Stomach smooth muscle (tissue), 2 donors: ENCODE measurements around the gene EXOC4.

ENCODE experiments used
- H3K27ac ChIP-seq: one replicate; pipeline ENCODE4 v1.7.0; 2013; ENCODE audit warnings: mild to moderate bottlenecking, low read length, inconsistent platforms
- H3K27me3 ChIP-seq, 2 donors: one replicate each; pipeline ENCODE4 v1.7.0; 2013; ENCODE audit warnings: low read length in 2 of 2; ENCODE audit not compliant: insufficient read depth in 2 of 2, control insufficient read depth in 1 of 2
- H3K36me3 ChIP-seq, 2 donors: one replicate each; pipeline ENCODE4 v1.7.0; 2013; ENCODE audit warnings: low read length in 2 of 2; ENCODE audit not compliant: control insufficient read depth in 2 of 2, insufficient read depth in 2 of 2
- H3K4me1 ChIP-seq: one replicate; pipeline ENCODE4 v1.7.0; 2013; ENCODE audit warnings: low read length; ENCODE audit not compliant: control insufficient read depth, insufficient read depth
- H3K4me3 ChIP-seq, 2 donors: one replicate each; pipeline ENCODE4 v1.7.0; 2013; ENCODE audit warnings: low read length in 2 of 2
- H3K9ac ChIP-seq, 2 donors: one replicate each; pipeline ENCODE4 v1.7.0; 2013; ENCODE audit warnings: low read length in 2 of 2, mild to moderate bottlenecking in 1 of 2
- H3K9me3 ChIP-seq, 2 donors: one replicate each; pipeline ENCODE4 v1.7.0; 2013; ENCODE audit warnings: low read length in 2 of 2; ENCODE audit not compliant: control insufficient read depth in 2 of 2
- donor health status: healthy.
- donor health status: Pancreatic carcinoma.

The EXOC4 gene

DNA sequence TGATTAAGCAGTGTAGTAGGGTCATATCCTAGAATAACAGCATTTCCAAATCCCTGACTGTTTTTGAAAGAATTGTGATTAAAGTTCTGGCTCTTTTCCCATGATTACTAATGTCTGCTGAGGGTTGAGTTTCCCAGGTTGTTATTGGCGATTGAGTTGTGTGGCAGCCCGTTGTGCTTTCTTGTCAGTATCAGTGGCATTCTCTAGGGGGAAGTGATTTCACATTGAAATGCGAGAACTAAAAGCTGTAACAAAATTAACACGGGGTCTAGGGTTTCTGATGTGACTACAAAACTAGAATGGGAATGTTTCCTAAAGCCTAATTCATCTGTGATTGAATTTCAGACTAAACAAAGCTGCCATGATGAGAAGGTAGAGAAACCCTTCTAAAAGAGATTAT is 349.4 kb downstream of the EXOC4 start:
- no peaks in the 10 kb centered on the region for H3K9me3 ChIP-seq
- H3K27me3 ChIP-seq, result no peaks in the 10 kb centered on the region
- H3K9ac ChIP-seq, result no peak overlapping the region
- no peak overlapping the region for H3K27ac ChIP-seq
- H3K4me3 ChIP-seq, result no peak overlapping the region
- no peaks in the 10 kb centered on the region for H3K36me3 ChIP-seq
- no peaks in the 10 kb centered on the region for H3K4me1 ChIP-seq

DNA sequence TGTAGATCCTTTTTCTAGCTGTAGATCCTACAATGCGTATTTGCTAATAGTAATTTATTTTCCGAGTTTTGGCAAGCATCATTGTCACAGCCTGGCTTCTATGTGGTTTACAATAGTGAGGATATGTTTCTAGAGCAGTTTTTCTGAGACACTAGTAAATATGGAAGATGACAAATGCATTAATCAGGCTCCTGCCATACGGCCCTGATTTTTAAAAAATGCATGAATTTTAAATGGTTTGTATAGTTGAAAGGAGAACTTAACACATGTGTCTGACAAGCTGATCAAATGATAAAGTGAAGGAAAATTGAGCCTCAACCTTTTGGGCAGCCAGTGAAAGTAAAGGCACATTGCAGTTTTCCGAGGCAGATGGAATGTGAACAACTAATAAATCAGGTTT is 354.1 kb downstream of the EXOC4 start:
- no peaks in the 10 kb centered on the region for H3K4me1 ChIP-seq
- H3K4me3 ChIP-seq, result no peak overlapping the region
- H3K9ac ChIP-seq, result no peak overlapping the region
- H3K36me3 ChIP-seq, result no peaks in the 10 kb centered on the region
- no peaks in the 10 kb centered on the region for H3K9me3 ChIP-seq
- H3K27ac ChIP-seq, result no peak overlapping the region
- no peaks in the 10 kb centered on the region for H3K27me3 ChIP-seq

DNA sequence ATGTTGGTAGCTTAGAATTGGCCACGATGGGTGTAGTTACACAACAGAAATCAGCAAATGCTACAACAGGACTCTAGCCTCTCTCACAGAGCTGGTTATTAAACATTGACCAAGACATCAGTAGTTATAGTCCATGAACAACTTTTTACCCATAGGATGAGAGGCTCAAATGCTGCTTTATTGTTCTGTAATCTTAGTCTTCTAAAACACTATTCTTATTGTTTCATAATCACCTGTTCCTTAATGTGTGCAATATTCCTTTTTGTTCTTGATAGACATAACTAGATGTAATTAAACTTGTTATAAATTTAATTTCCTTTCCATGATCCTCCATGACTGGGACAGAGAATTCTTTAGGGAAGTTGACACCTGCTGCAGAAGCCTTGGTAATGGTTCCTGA is 356.9 kb downstream of the EXOC4 start:
- Histone ChIP-seq H3K27ac (no peak overlapping the region), H3K9ac (no peak overlapping the region), H3K4me1 (no peaks in the 10 kb centered on the region), H3K9me3 (no peaks in the 10 kb centered on the region), H3K27me3 (no peaks in the 10 kb centered on the region), H3K36me3 (no peaks in the 10 kb centered on the region), H3K4me3 (no peak overlapping the region)

DNA sequence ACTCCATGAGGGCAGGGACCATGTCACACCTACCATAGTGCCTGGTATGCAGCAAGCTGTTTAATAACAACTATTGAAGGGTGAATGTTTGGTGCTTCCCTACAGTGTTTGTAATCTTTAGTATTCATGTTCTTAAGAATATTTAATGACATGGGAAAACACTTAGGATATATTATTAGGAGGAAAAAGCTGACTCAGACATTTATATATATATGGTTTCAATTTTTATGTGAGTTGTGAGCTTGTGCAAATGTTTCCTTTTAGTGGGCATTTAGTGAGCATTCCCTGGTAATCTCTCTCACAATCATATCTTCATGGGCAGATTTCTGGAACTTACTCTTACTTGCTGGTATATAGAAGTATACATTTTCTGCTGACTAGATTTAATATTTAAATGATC is 359.1 kb downstream of the EXOC4 start:
- H3K4me3 ChIP-seq, result no peak overlapping the region
- H3K36me3 ChIP-seq, result no peaks in the 10 kb centered on the region
- no peak overlapping the region for H3K27ac ChIP-seq
- no peaks in the 10 kb centered on the region for H3K9me3 ChIP-seq
- no peaks in the 10 kb centered on the region for H3K4me1 ChIP-seq
- no peak overlapping the region for H3K9ac ChIP-seq
- no peaks in the 10 kb centered on the region for H3K27me3 ChIP-seq

DNA sequence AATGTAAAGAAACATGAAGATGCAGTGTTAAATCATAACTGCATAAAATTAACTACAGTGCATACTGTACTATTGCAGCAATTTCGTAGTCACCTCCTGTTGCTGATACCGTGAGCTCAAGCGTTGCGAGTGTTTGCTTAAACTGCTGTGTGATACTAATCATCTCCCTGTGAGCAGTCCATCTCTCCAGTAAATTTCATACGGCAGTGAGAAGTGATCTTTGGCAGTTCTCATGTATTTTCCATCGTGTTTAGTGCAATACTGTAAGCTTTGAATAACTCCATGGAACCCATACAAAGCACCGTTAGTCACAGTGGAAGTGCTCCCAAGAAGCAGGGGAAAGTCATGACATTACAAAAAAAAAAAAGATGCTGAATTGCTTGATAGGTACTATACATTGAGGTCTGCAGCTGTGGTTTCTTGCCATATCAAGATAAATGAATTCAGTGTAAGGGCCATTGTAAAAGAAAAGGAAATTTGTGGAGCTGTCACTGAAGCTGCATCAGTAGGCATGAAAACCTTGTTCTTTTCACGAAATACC is 360.4 kb downstream of the EXOC4 start:
- no peak overlapping the region for H3K27ac ChIP-seq
- H3K9ac ChIP-seq, result no peak overlapping the region
- H3K4me1 ChIP-seq, result no peaks in the 10 kb centered on the region
- H3K9me3 ChIP-seq, result no peaks in the 10 kb centered on the region
- no peaks in the 10 kb centered on the region for H3K27me3 ChIP-seq
- H3K36me3 ChIP-seq, result no peaks in the 10 kb centered on the region
- no peak overlapping the region for H3K4me3 ChIP-seq

DNA sequence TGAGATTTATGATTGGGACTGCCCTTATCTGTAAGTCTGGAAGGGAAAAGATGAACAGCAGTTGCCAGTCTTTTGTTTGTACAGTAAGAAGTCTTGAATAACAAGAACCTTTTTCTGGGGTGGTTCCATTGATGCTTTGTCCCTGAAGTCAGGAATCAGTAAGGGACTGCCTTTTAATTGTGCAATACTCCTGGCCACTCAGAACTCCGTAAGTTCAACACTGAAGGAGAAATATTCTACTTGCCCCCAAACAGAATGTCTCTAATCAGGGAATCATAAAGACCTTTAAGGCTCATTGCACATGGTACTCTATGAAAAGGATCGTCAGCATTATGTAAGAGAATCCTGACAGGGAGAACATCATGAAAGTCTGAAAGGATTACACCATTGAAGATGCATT is 361.4 kb downstream of the EXOC4 start:
- no peak overlapping the region for H3K4me3 ChIP-seq
- H3K36me3 ChIP-seq, result no peaks in the 10 kb centered on the region
- H3K27ac ChIP-seq, result no peak overlapping the region
- H3K9me3 ChIP-seq, result no peaks in the 10 kb centered on the region
- no peak overlapping the region for H3K9ac ChIP-seq
- H3K4me1 ChIP-seq, result no peaks in the 10 kb centered on the region
- H3K27me3 ChIP-seq, result no peaks in the 10 kb centered on the region

DNA sequence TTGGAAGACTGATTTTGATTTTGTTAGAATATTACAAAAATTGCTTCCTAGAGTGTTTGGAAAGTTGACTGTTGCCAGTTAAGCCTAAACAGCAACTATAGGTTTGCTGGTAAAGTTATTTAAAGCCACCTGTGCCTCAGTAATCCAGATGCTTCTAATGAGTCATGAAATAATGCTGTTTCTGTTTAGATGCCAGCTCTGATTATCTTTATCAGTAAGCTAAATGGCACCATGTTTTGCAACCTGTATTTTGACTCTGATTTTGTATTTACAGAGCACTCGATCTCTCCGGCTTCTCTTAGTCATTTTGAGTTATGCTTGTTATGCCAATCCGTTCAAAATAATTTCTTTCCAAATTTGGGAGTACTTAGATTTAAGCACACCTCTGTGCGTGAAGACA is 366.1 kb downstream of the EXOC4 start:
- no peaks in the 10 kb centered on the region for H3K9me3 ChIP-seq
- no peaks in the 10 kb centered on the region for H3K27me3 ChIP-seq

DNA sequence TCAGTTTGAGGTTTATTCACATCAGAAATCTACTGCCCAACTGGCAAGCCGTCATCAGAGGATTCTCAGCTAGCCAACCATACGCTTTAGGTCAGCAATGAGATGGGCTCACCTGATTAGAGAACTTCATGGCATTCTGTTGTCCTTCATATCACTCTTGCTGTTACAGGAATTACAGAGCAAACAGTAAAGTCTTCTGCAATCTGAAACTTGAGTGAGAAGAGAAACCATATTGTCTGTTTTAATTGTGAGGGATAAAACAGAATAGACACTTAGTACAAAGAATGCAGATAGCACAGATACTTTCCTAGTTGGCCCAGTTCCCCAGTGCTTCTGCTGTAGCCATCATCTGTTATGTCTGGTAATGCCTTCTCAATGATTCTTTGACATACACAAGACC is 366.6 kb downstream of the EXOC4 start:
- H3K27me3 ChIP-seq, result no peaks in the 10 kb centered on the region
- H3K27ac ChIP-seq, result no peak overlapping the region
- H3K9me3 ChIP-seq, result no peaks in the 10 kb centered on the region
- no peak overlapping the region for H3K4me3 ChIP-seq
- no peaks in the 10 kb centered on the region for H3K4me1 ChIP-seq
- no peaks in the 10 kb centered on the region for H3K36me3 ChIP-seq
- H3K9ac ChIP-seq, result no peak overlapping the region

More for the DNA sequence above, 366.1 kb downstream of the EXOC4 start:
- Histone ChIP-seq H3K4me1 (no peaks in the 10 kb centered on the region), H3K4me3 (no peak overlapping the region), H3K27ac (no peak overlapping the region), H3K9ac (no peak overlapping the region), H3K36me3 (no peaks in the 10 kb centered on the region)

DNA sequence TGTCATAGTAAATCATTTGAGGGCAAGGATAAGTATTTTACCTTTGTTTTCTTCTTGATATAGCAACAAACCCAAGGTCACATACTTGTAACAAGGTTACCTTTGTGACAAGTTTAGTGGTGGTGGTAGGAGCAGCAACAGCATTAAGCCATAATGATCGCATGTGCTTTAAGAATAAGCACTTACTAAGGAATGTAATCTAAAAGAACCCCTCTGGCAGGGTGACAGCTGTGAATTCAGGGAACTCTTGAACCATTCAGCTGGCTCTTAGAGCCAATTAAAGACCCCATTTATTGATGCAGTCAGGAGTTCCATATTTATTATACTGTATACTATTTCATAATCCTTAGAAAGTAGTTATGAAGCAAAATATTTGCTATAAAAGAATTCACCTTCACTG is 370.8 kb downstream of the EXOC4 start:
- Histone ChIP-seq H3K9ac (no peak overlapping the region), H3K4me1 (no peaks in the 10 kb centered on the region), H3K9me3 (no peaks in the 10 kb centered on the region), H3K36me3 (no peaks in the 10 kb centered on the region), H3K27me3 (no peaks in the 10 kb centered on the region), H3K4me3 (no peak overlapping the region), H3K27ac (no peak overlapping the region)

DNA sequence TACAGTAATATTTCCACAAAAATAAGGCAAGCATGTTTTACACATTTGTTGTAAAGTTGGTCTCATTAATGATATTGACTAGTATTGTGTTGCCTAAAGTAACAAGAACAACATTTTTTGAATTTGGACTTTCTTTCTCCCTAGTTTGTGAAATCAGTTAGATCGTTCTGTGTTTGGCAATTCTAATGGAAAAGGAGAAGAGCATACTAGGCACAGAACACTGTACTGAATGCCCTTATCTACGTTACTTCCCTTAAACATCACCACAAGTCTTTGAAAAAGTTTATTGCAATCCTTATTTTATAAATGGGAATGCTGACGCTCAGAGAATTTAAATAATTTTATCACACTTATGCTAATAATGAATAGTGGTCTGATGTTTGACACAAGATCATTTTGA is 372.2 kb downstream of the EXOC4 start:
- Histone ChIP-seq H3K4me3 (no peak overlapping the region), H3K9ac (no peak overlapping the region), H3K27ac (no peak overlapping the region), H3K27me3 (no peaks in the 10 kb centered on the region), H3K4me1 (no peaks in the 10 kb centered on the region), H3K9me3 (no peaks in the 10 kb centered on the region), H3K36me3 (no peaks in the 10 kb centered on the region)

DNA sequence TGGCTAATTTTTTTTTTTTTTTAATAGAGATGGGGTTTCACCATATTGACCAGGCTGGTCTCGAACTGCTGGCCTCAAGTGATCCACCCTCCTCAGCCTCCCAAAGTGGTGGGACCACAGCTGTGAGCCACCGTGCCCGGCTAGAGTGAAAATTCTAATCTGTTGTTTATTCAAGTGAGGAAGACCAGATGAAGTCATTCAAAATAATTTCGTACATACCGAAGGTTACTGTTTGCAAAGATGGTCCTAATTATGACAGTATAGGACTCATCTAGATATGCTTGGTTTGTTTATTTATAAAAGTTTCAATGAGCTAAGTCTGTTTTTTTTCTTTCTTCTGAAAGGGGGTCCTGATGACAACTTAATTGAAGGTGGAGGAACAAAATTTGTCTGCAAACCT is 376.8 kb downstream of the EXOC4 start:
- no peak overlapping the region for H3K4me3 ChIP-seq
- H3K27me3 ChIP-seq, result no peaks in the 10 kb centered on the region
- no peaks in the 10 kb centered on the region for H3K4me1 ChIP-seq
- H3K9me3 ChIP-seq, result no peaks in the 10 kb centered on the region
- no peaks in the 10 kb centered on the region for H3K36me3 ChIP-seq
- H3K27ac ChIP-seq, result no peak overlapping the region
- no peak overlapping the region for H3K9ac ChIP-seq
